Pons (tissue), 1 donor: ENCODE data around the gene CCNF.

Experiments used
- DNase-seq: peaks from one replicate; pipeline ENCODE4 v3.0.0-alpha.2; 2016; ENCODE audit warnings: low spot score

The CCNF gene

GRCh38 chr16:2501946-2502895 is 73.0 kb downstream of the CCNF start:
- DNase-seq = no peak

- DNase-seq = no peak
Measured at GRCh38 chr16:2505695-2506094, 76.4 kb downstream of the CCNF start.

DNA sequence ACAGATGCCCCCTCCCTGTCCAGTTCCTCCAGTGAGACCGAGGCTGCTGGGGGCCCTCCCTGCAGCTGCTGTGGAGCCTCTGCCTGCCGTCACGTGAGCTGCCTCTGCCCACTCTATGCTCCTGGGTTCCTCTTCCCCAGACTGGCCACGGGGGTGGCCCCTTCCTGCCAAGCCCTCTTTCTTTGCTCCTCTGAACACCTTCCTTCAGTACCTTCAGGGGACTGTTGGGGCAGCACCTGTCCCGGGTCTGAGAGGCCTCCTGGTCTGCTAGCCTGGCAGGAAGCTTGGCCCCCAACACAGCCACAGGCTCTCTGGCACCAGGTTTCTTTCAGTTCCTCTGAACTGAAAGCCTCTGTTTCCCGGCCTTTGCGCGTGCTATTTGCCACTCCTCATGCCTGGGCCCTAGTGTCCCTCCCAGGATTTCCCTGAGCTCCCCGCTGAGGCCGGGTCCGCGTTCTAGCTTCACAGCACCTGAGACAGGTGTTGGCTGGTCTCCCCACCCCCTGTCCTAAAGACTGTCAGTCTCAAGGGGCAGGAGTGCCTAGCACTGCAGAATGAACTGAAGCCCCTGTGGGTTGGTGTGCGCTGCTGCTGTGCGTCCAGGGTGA is 77.9 kb downstream of the CCNF start:
- DNase-seq = peak; percentile 55

GRCh38 chr16:2507665-2508064 is 78.4 kb downstream of the CCNF start:
- DNase-seq = peak; percentile 33
